ENCODE measurements around the gene DLX3.
A peak's percentile ranks its signal among the peaks of the same experiment; 100 is the strongest.

The DLX3 gene

GRCh38 chr17:49993423-49994060 lies 1.5 kb downstream of the DLX3 start:
- Histone ChIP-seq H3K36me3 (ENCODE audit: insufficient read depth, low read length) (no peaks in the 10 kb centered on the region), H3K4me1 (ENCODE audit: insufficient read depth, low read length) (peaks cover 6% of the 10 kb centered on the region), H3K4me3 (ENCODE audit: low read length) (peak overlapping the region; percentile 43), H3K27me3 (ENCODE audit: insufficient read depth, low read length) (peaks cover 83% of the 10 kb centered on the region), H2AFZ (ENCODE audit: low read depth, low read length) (peak overlapping the region; percentile 66), H3K9me3 (ENCODE audit: low read length) (peaks cover 3% of the 10 kb centered on the region)

GRCh38 chr17:49992933-49993422 lies 2.0 kb downstream of the DLX3 start:
- H2AFZ ChIP-seq (ENCODE audit: low read depth, low read length): peak overlapping the region; percentile 66
- H3K4me3 ChIP-seq (ENCODE audit: low read length): peak overlapping the region; percentile 43
- no peaks in the 10 kb centered on the region for H3K36me3 ChIP-seq (ENCODE audit: insufficient read depth, low read length)
- H3K4me1 ChIP-seq (ENCODE audit: insufficient read depth, low read length): peaks cover 4% of the 10 kb centered on the region
- peaks cover 3% of the 10 kb centered on the region for H3K9me3 ChIP-seq (ENCODE audit: low read length)
- H3K27me3 ChIP-seq (ENCODE audit: insufficient read depth, low read length): peaks cover 89% of the 10 kb centered on the region

- H3K27me3 ChIP-seq (ENCODE audit: insufficient read depth, low read length): peaks cover 88% of the 10 kb centered on the region
- no peak overlapping the region for H3K4me3 ChIP-seq (ENCODE audit: low read length)
- peaks cover 3% of the 10 kb centered on the region for H3K9me3 ChIP-seq (ENCODE audit: low read length)
- H3K4me1 ChIP-seq (ENCODE audit: insufficient read depth, low read length): peaks cover 4% of the 10 kb centered on the region
- H2AFZ ChIP-seq (ENCODE audit: low read depth, low read length): no peak overlapping the region
- H3K36me3 ChIP-seq (ENCODE audit: insufficient read depth, low read length): no peaks in the 10 kb centered on the region
Measured at GRCh38 chr17:49992191-49992932, 2.7 kb downstream of the DLX3 start.

GRCh38 chr17:49991409-49991808 lies 3.6 kb downstream of the DLX3 start:
- H3K36me3 ChIP-seq (ENCODE audit: insufficient read depth, low read length): no peaks in the 10 kb centered on the region
- peaks cover 3% of the 10 kb centered on the region for H3K9me3 ChIP-seq (ENCODE audit: low read length)
- no peak overlapping the region for H2AFZ ChIP-seq (ENCODE audit: low read depth, low read length)
- H3K4me3 ChIP-seq (ENCODE audit: low read length): no peak overlapping the region
- H3K4me1 ChIP-seq (ENCODE audit: insufficient read depth, low read length): peaks cover 2% of the 10 kb centered on the region
- peaks cover 87% of the 10 kb centered on the region for H3K27me3 ChIP-seq (ENCODE audit: insufficient read depth, low read length)

GRCh38 chr17:49990921-49991320 lies 4.1 kb downstream of the DLX3 start:
- Histone ChIP-seq H3K4me1 (ENCODE audit: insufficient read depth, low read length) (peaks cover 2% of the 10 kb centered on the region), H3K36me3 (ENCODE audit: insufficient read depth, low read length) (no peaks in the 10 kb centered on the region), H3K9me3 (ENCODE audit: low read length) (peaks cover 3% of the 10 kb centered on the region), H3K27me3 (ENCODE audit: insufficient read depth, low read length) (peaks cover 88% of the 10 kb centered on the region), H3K4me3 (ENCODE audit: low read length) (no peak overlapping the region), H2AFZ (ENCODE audit: low read depth, low read length) (no peak overlapping the region)

GRCh38 chr17:49990331-49990730 lies 4.7 kb downstream of the DLX3 start:
- peaks cover 87% of the 10 kb centered on the region for H3K27me3 ChIP-seq (ENCODE audit: insufficient read depth, low read length)
- peaks cover 2% of the 10 kb centered on the region for H3K4me1 ChIP-seq (ENCODE audit: insufficient read depth, low read length)
- peaks cover 3% of the 10 kb centered on the region for H3K9me3 ChIP-seq (ENCODE audit: low read length)
- no peak overlapping the region for H3K4me3 ChIP-seq (ENCODE audit: low read length)
- H2AFZ ChIP-seq (ENCODE audit: low read depth, low read length): no peak overlapping the region
- H3K36me3 ChIP-seq (ENCODE audit: insufficient read depth, low read length): no peaks in the 10 kb centered on the region

GRCh38 chr17:49989518-49989880 lies 5.5 kb downstream of the DLX3 start:
- Histone ChIP-seq H3K4me1 (ENCODE audit: insufficient read depth, low read length) (no peaks in the 10 kb centered on the region), H3K36me3 (ENCODE audit: insufficient read depth, low read length) (no peaks in the 10 kb centered on the region), H3K9me3 (ENCODE audit: low read length) (peaks cover under 1% of the 10 kb centered on the region), H2AFZ (ENCODE audit: low read depth, low read length) (no peak overlapping the region), H3K27me3 (ENCODE audit: insufficient read depth, low read length) (peaks cover 78% of the 10 kb centered on the region), H3K4me3 (ENCODE audit: low read length) (no peak overlapping the region)

GRCh38 chr17:49987681-49988441 lies 7.2 kb downstream of the DLX3 start:
- H3K36me3 ChIP-seq (ENCODE audit: insufficient read depth, low read length): no peaks in the 10 kb centered on the region
- no peak overlapping the region for H3K4me3 ChIP-seq (ENCODE audit: low read length)
- no peaks in the 10 kb centered on the region for H3K9me3 ChIP-seq (ENCODE audit: low read length)
- no peaks in the 10 kb centered on the region for H3K4me1 ChIP-seq (ENCODE audit: insufficient read depth, low read length)
- no peak overlapping the region for H2AFZ ChIP-seq (ENCODE audit: low read depth, low read length)
- H3K27me3 ChIP-seq (ENCODE audit: insufficient read depth, low read length): peaks cover 69% of the 10 kb centered on the region

- H3K9me3 ChIP-seq (ENCODE audit: low read length): no peaks in the 10 kb centered on the region
- H2AFZ ChIP-seq (ENCODE audit: low read depth, low read length): no peak overlapping the region
- no peaks in the 10 kb centered on the region for H3K36me3 ChIP-seq (ENCODE audit: insufficient read depth, low read length)
- no peak overlapping the region for H3K4me3 ChIP-seq (ENCODE audit: low read length)
- no peaks in the 10 kb centered on the region for H3K4me1 ChIP-seq (ENCODE audit: insufficient read depth, low read length)
- H3K27me3 ChIP-seq (ENCODE audit: insufficient read depth, low read length): peaks cover 65% of the 10 kb centered on the region
Measured at GRCh38 chr17:49987290-49987585, 7.8 kb downstream of the DLX3 start.

GRCh38 chr17:49986396-49987289 lies 8.4 kb downstream of the DLX3 start:
- Histone ChIP-seq H3K36me3 (ENCODE audit: insufficient read depth, low read length) (no peaks in the 10 kb centered on the region), H3K4me3 (ENCODE audit: low read length) (no peak overlapping the region), H3K4me1 (ENCODE audit: insufficient read depth, low read length) (no peaks in the 10 kb centered on the region), H3K27me3 (ENCODE audit: insufficient read depth, low read length) (peaks cover 62% of the 10 kb centered on the region), H3K9me3 (ENCODE audit: low read length) (no peaks in the 10 kb centered on the region), H2AFZ (ENCODE audit: low read depth, low read length) (no peak overlapping the region)

- Histone ChIP-seq H3K9me3 (ENCODE audit: low read length) (no peaks in the 10 kb centered on the region), H2AFZ (ENCODE audit: low read depth, low read length) (no peak overlapping the region), H3K36me3 (ENCODE audit: insufficient read depth, low read length) (no peaks in the 10 kb centered on the region), H3K4me3 (ENCODE audit: low read length) (no peak overlapping the region), H3K4me1 (ENCODE audit: insufficient read depth, low read length) (no peaks in the 10 kb centered on the region), H3K27me3 (ENCODE audit: insufficient read depth, low read length) (peaks cover 61% of the 10 kb centered on the region)
Measured at GRCh38 chr17:49985310-49985990, 9.6 kb downstream of the DLX3 start.

GRCh38 chr17:49984776-49985175 lies 10.2 kb downstream of the DLX3 start:
- Histone ChIP-seq H3K4me3 (ENCODE audit: low read length) (no peak overlapping the region), H3K36me3 (ENCODE audit: insufficient read depth, low read length) (no peaks in the 10 kb centered on the region), H2AFZ (ENCODE audit: low read depth, low read length) (no peak overlapping the region), H3K4me1 (ENCODE audit: insufficient read depth, low read length) (no peaks in the 10 kb centered on the region), H3K27me3 (ENCODE audit: insufficient read depth, low read length) (peaks cover 65% of the 10 kb centered on the region), H3K9me3 (ENCODE audit: low read length) (no peaks in the 10 kb centered on the region)

All from neuron (in vitro differentiated cells).